Cardiac muscle cell (in vitro differentiated cells and primary cell): ENCODE measurements around the gene PAGE5. TPM values are rescaled to one million over a fixed set of nuclear protein-coding genes. Genes with fewer than 3 reads are reported as not detected.

ENCODE experiments used
- DNase-seq, 2 donors: peaks; one replicate each; pipeline versions ENCODE4 v3.0.0 to v3.0.0-alpha.2; 2010 to 2017; ENCODE audit warnings: low read depth in 1 of 2, low spot score in 1 of 2
- H3K27ac ChIP-seq: fragments of 200-600 bp; sonication (generic); 2 replicates; pipeline ENCODE4 v1.5.1; 2016
- H3K27me3 ChIP-seq: fragments of 200-600 bp; sonication (generic); 2 replicates; pipeline ENCODE4 v1.6.0; 2016; ENCODE audit warnings: control low read depth
- H3K36me3 ChIP-seq: fragments of 200-600 bp; sonication (generic); 2 replicates; pipeline ENCODE4 v1.5.1; 2016; ENCODE audit warnings: control low read depth
- H3K4me1 ChIP-seq: fragments of 200-600 bp; sonication (generic); 2 replicates; pipeline ENCODE4 v1.8.1; 2017; ENCODE audit warnings: low read depth, mild to moderate bottlenecking, mixed run types
- H3K4me3 ChIP-seq: fragments of 200-600 bp; sonication (generic); 2 replicates; pipeline ENCODE4 v1.5.1; 2016; ENCODE audit warnings: mild to moderate bottlenecking
- H3K9me3 ChIP-seq: fragments of 200-600 bp; sonication (generic); 2 replicates; pipeline ENCODE4 v1.5.1; 2017; ENCODE audit warnings: low read depth, mild to moderate bottlenecking, control low read depth
- polyA plus RNA-seq: library from polyadenylated mRNA; unstranded; fragments of >200 nt; fragmentation: Nextera tagmentation; extraction: Ambion mirVana; gene quantifications from 2 replicates; pipeline ENCODE4 v1.2.1, GENCODE V29; 2016
- total RNA-seq: library from RNA; depleted of rRNA; stranded (reverse); fragments of >200 nt; gene quantifications from 2 replicates; pipeline ENCODE4 v1.2.3, GENCODE V29; 2016
- TF ChIP-seq, protein P1 (sequence below): IDR thresholded peaks from 2 replicates; pipeline ENCODE4 v1.5.1; 2012; ENCODE audit warnings: low read depth, mild to moderate bottlenecking, low read length

The PAGE5 gene
- total and polyA plus RNA-seq, 2 experiments from 2014 or later = not detected

DNA sequence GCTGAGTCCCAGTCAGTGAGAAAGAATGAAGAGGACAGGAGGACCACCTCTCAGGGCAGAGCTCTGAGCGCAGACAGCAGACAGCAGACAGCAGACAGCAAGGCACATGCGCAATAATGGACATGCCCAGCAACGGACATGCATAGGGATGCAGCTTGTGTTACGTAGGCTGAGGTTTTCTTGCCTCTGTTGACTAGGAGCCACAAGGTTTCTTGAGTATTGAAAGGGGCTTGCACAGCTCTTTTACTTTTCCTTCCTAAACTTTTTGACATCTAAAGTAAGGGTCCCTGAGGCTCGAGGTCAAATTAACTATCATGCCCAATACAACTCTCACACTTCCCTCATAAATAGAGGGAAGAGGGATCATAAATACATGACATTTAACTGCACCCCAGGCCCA is 44.7 kb downstream of the PAGE5 start, which contains the start of gene PAGE3:
Gene PAGE3, minus strand, starts transcription at position 101 of the 400 bp plus-strand sequence. CDS start 1,013 bp downstream, outside the sequence.
- H3K36me3 ChIP-seq = no peaks in the 10 kb centered on the region
- peaks cover 3% of the 10 kb centered on the region for H3K9me3 ChIP-seq
- H3K4me1 ChIP-seq = no peaks in the 10 kb centered on the region
- no peak for DNase-seq
- H3K4me3 ChIP-seq = no peak within 1 kb of the TSS
- no peak within 1 kb of the TSS for H3K27ac ChIP-seq
- TF ChIP-seq, protein P1, sequence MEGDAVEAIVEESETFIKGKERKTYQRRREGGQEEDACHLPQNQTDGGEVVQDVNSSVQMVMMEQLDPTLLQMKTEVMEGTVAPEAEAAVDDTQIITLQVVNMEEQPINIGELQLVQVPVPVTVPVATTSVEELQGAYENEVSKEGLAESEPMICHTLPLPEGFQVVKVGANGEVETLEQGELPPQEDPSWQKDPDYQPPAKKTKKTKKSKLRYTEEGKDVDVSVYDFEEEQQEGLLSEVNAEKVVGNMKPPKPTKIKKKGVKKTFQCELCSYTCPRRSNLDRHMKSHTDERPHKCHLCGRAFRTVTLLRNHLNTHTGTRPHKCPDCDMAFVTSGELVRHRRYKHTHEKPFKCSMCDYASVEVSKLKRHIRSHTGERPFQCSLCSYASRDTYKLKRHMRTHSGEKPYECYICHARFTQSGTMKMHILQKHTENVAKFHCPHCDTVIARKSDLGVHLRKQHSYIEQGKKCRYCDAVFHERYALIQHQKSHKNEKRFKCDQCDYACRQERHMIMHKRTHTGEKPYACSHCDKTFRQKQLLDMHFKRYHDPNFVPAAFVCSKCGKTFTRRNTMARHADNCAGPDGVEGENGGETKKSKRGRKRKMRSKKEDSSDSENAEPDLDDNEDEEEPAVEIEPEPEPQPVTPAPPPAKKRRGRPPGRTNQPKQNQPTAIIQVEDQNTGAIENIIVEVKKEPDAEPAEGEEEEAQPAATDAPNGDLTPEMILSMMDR = no peak
- H3K27me3 ChIP-seq = no peaks in the 10 kb centered on the region

Other genes with a start within 250 kb of the PAGE5 start
- 0.33 and 0.99 TPM in 2 replicates for gene PFKFB1, start 226.2 kb upstream of the PAGE5 start, total RNA-seq
- 0.15 and 0.51 TPM in 2 replicates for gene PFKFB1, start 226.2 kb upstream of the PAGE5 start, polyA plus RNA-seq
- 10.4 and 10.8 TPM in 2 replicates for gene APEX2, start 220.0 kb upstream of the PAGE5 start, total RNA-seq
- gene APEX2, start 220.0 kb upstream of the PAGE5 start, polyA plus RNA-seq = 15.0 and 17.3 TPM in 2 replicates
- gene ALAS2, start 189.4 kb upstream of the PAGE5 start, total RNA-seq = 4.3 and 6.8 TPM in 2 replicates
- 1.6 and 5.1 TPM in 2 replicates for gene ALAS2, start 189.4 kb upstream of the PAGE5 start, polyA plus RNA-seq
- gene PAGE2B, start 145.3 kb upstream of the PAGE5 start, total RNA-seq = not detected in 2 replicates
- 0.62 TPM in 1 of 2 replicates, not detected in the other for gene PAGE2B, start 145.3 kb upstream of the PAGE5 start, polyA plus RNA-seq
- gene PAGE2, start 131.3 kb upstream of the PAGE5 start, total RNA-seq = not detected in 2 replicates
- gene PAGE2, start 131.3 kb upstream of the PAGE5 start, polyA plus RNA-seq = not detected in 2 replicates
- gene PAGE3, start 44.6 kb downstream of the PAGE5 start, total RNA-seq = not detected in 2 replicates
- gene PAGE3, start 44.6 kb downstream of the PAGE5 start, polyA plus RNA-seq = not detected in 2 replicates
- 65.7 and 88.9 TPM in 2 replicates for gene MAGEH1, start 231.8 kb downstream of the PAGE5 start, total RNA-seq
- gene MAGEH1, start 231.8 kb downstream of the PAGE5 start, polyA plus RNA-seq = 80.4 and 86.7 TPM in 2 replicates